IPS-20b (cell line): ENCODE data around the gene SETD6.
A peak's percentile ranks its signal among the peaks of the same experiment; 100 is the strongest.

Source experiments
- H3K27ac ChIP-seq: one replicate; pipeline ENCODE4 v1.5.1; 2013; ENCODE audit warnings: low read length
- H3K27me3 ChIP-seq: 2 replicates; pipeline ENCODE4 v1.6.1; 2013; ENCODE audit warnings: mild to moderate bottlenecking, low read length, inconsistent platforms; ENCODE audit not compliant: insufficient read depth
- H3K36me3 ChIP-seq: 2 replicates; pipeline ENCODE4 v1.6.1; 2013; ENCODE audit warnings: low read depth, mild to moderate bottlenecking, inconsistent platforms, low read length, moderate library complexity; ENCODE audit not compliant: insufficient read depth
- H3K4me1 ChIP-seq: 2 replicates; pipeline ENCODE4 v1.6.1; 2013; ENCODE audit warnings: mild to moderate bottlenecking, control low read depth, inconsistent platforms, low read length, moderate library complexity; ENCODE audit not compliant: insufficient read depth
- H3K4me3 ChIP-seq: 2 replicates; pipeline ENCODE4 v1.5.1; 2013; ENCODE audit warnings: mild to moderate bottlenecking, low read length, inconsistent platforms
- H3K9ac ChIP-seq: 2 replicates; pipeline ENCODE4 v1.6.1; 2013; ENCODE audit warnings: low read depth, mild to moderate bottlenecking, inconsistent platforms, low read length, moderate library complexity
- H3K9me3 ChIP-seq: 2 replicates; pipeline ENCODE4 v1.6.1; 2013; ENCODE audit warnings: mild to moderate bottlenecking, low read depth, low read length, inconsistent platforms; ENCODE audit not compliant: insufficient read depth

SETD6 gene

DNA sequence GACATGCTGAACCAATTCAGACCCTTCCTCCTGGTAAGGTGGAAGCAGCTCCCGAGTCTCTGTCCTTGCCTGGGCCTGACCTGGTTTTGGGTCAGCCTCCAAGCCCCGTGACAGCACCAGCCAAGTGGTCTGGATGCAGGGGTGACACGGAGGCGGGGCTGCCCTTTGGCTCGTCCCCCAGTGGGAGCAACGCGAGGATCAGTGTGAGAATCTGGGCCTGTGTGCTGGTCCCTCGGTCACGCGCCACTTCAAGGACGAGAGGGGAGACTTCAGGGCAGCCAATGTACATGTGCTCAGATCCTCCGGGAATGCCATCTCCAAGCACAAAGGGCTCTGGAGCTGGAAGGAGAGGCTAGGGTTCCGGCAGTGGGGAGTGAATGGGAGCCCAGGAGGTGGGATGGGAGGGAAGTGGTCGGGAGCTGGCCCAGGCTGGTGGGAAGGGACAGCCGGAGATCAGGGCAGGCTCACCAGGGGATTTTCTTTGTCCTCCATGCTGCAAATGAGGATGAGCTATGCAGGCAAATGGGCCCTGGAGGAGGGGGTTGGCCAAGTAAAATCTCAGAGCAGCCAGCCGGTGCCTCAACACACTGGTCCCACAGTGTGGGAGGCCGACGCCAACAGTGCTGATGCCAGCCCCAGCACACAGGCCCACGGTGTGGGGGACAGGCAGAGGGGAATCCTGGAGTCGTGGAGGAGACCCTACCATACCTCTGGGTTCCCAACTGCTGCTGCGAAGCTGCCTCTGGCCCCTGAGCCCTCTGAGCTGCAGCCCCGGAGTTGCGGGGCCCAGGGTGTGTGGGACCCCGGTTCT, 19.6 kb upstream of the SETD6 start:
- peak overlapping the region; percentile 27; the same call in 1 of the 2 replicates for H3K4me3 ChIP-seq
- H3K9me3 ChIP-seq: no peaks in the 10 kb centered on the region
- H3K9ac ChIP-seq: peak overlapping the region; percentile 34; the same call in 1 of the 2 replicates

DNA sequence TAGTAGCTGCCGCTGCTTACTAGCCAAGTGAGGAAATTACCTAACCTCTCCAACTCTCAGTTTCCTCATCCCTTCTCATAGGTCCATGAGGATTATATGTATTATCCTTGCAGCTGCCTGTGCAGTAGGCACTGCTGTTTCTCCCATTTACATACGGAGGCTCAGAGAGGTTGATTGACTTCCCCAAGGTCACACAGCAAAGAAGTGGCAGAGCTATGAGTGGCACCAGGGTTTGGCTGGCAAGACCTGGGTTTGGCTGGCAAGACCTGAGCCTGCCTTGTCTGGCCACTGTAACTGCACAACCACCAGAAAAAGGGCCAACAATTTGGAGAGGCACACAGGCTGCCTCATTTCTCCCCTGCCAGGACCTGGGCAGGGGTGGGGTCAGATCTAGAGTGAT, 17.8 kb upstream of the SETD6 start:
- Histone ChIP-seq H3K27me3 (peaks cover 50% of the 10 kb centered on the region), H3K9me3 (no peaks in the 10 kb centered on the region), H3K36me3 (no peaks in the 10 kb centered on the region)

More for the DNA sequence above, 19.6 kb upstream of the SETD6 start:
- Histone ChIP-seq H3K27ac (no peak overlapping the region), H3K36me3 (no peaks in the 10 kb centered on the region), H3K4me1 (peaks cover 2% of the 10 kb centered on the region; the same call in 1 of the 2 replicates), H3K27me3 (peaks cover 42% of the 10 kb centered on the region)

DNA sequence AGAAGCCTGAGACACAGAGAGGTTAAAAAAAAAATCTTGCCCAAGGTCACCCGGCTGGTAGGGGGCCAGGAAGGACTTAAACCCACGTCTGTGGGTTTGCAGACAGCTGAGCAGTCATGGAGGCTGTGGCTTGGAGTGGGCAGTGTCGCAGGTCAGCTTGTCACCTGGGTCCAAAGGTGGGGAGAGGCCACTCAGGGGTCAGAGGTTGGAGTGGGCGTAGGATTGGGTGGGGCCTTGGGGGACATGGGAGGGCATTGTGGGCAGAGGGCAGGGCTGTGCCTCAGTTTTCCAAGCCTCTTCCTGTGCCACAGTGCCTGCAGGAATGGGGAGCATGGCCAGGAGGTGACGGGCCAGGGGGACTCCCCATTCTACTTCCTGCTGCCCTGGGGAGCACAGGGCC, 17.4 kb upstream of the SETD6 start:
- H3K36me3 ChIP-seq: no peaks in the 10 kb centered on the region
- H3K9ac ChIP-seq: no peak overlapping the region
- H3K9me3 ChIP-seq: no peaks in the 10 kb centered on the region
- peaks cover 2% of the 10 kb centered on the region; the same call in 1 of the 2 replicates for H3K4me1 ChIP-seq
- no peak overlapping the region for H3K4me3 ChIP-seq
- peaks cover 55% of the 10 kb centered on the region for H3K27me3 ChIP-seq
- no peak overlapping the region for H3K27ac ChIP-seq

More for the DNA sequence above, 17.8 kb upstream of the SETD6 start:
- H3K9ac ChIP-seq: no peak overlapping the region
- H3K4me3 ChIP-seq: no peak overlapping the region
- H3K27ac ChIP-seq: no peak overlapping the region
- H3K4me1 ChIP-seq: peaks cover 2% of the 10 kb centered on the region; the same call in 1 of the 2 replicates

DNA sequence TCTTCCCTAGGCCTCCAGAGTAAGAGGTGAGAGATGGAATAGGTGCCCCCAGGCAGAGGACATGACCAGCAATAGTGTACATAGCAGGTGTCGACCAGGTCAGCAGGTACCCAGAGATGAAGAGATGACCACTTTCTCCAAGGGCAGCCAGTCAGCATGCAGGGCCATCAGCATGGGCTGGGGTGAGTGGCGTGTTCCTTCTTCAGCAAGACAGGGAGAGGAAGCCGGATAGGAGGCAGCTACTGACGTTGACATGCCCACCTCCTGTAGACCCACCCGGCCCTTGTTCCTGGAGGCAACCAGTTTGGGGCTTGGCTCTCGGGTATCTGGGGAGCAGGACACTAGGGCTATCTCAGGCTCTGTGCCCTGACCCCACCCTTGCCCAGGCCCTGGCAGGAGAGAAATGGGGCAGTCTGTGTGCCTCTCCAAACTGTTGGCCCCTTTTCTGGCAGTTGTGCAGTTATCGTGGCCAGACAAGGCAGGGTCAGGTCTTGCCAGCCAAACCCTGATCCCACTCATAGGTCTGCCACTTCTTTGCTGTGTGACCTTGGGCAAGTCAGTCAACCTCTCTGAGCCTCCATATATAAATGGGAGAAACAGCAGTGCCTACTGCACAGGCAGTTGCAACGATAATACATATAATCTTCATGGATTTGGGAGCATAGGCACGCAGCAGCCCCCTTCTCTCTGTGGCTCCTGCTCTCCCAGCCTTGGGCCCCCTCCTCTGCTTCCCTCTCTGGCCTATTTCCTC, 16.8 kb upstream of the SETD6 start:
- Histone ChIP-seq H3K9ac (no peak overlapping the region), H3K36me3 (no peaks in the 10 kb centered on the region), H3K27me3 (peaks cover 58% of the 10 kb centered on the region), H3K4me1 (peaks cover 2% of the 10 kb centered on the region; the same call in 1 of the 2 replicates), H3K27ac (no peak overlapping the region), H3K9me3 (no peaks in the 10 kb centered on the region), H3K4me3 (no peak overlapping the region)

DNA sequence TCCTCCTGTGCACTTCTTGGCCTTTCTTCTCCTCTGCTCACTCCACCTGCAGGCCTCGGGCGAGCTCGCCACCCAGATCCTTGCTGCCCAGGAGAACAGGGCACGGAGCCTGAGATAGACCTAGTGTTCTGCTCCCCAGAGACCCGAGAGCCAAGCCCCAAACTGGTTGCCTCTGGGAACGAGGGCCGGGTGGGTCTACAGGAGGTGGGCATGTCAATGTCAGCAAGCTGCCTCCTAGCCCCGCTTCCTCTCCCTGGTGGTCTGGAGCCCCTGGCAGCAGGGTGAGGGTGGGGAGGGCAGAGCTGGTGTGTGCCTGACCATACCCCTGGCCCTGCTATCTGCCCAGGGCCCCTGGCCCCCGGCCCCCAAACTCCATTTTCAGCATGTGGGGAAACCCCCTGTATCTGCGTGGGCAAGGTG, 16.2 kb upstream of the SETD6 start:
- no peaks in the 10 kb centered on the region for H3K36me3 ChIP-seq
- H3K9ac ChIP-seq: no peak overlapping the region
- H3K27ac ChIP-seq: no peak overlapping the region
- no peak overlapping the region for H3K4me3 ChIP-seq
- no peaks in the 10 kb centered on the region for H3K9me3 ChIP-seq
- peaks cover 2% of the 10 kb centered on the region; the same call in 1 of the 2 replicates for H3K4me1 ChIP-seq
- H3K27me3 ChIP-seq: peaks cover 58% of the 10 kb centered on the region

DNA sequence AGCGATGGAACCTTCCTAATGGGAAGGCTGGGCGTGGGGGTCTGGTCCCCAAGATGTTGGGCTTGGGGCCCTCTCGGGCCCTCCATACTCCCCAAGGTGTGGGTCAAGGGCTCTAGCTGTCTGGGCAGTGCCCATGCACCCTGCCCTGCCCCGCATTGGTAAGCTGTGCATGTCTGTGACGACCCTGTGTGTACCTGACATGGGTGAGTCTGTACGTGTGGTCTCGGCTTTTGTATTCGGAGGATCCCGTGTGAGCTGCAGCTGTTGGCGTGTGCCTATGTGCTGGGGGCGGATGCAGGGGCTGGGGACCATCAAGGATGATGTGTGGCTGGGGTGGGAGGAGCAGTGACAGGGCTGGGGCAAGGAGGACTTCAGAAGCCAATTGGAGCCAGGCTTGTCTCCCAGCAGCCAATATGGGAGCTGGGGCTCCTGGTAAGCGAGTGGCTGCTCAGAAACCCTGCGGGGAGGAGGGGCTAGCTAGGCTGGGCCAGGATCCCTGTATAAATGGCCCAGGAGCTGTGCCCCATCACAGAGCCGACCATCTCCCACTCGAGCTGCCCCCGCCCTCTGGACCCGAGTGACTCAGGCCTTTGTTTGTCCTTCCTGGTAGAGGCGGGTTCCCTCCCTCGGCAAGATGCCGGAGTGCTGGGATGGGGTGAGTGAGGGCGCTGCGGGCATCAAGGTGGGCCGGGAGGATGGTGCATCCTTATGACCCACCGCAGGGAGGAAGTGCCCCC, 15.5 kb upstream of the SETD6 start, which contains the start of gene NDRG4:
Gene NDRG4, plus strand, starts transcription at position 529 of the 737 bp plus-strand sequence. Its CDS starts 106 bp downstream, at position 635.
- Histone ChIP-seq H3K27me3 (peaks cover 62% of the 10 kb centered on the region), H3K36me3 (no peaks in the 10 kb centered on the region), H3K4me1 (peaks cover 2% of the 10 kb centered on the region; the same call in 1 of the 2 replicates), H3K9ac (peak within 1 kb of the TSS; percentile 77; the same call in 1 of the 2 replicates), H3K9me3 (no peaks in the 10 kb centered on the region), H3K4me3 (peak within 1 kb of the TSS; percentile 78), H3K27ac (no peak within 1 kb of the TSS)

DNA sequence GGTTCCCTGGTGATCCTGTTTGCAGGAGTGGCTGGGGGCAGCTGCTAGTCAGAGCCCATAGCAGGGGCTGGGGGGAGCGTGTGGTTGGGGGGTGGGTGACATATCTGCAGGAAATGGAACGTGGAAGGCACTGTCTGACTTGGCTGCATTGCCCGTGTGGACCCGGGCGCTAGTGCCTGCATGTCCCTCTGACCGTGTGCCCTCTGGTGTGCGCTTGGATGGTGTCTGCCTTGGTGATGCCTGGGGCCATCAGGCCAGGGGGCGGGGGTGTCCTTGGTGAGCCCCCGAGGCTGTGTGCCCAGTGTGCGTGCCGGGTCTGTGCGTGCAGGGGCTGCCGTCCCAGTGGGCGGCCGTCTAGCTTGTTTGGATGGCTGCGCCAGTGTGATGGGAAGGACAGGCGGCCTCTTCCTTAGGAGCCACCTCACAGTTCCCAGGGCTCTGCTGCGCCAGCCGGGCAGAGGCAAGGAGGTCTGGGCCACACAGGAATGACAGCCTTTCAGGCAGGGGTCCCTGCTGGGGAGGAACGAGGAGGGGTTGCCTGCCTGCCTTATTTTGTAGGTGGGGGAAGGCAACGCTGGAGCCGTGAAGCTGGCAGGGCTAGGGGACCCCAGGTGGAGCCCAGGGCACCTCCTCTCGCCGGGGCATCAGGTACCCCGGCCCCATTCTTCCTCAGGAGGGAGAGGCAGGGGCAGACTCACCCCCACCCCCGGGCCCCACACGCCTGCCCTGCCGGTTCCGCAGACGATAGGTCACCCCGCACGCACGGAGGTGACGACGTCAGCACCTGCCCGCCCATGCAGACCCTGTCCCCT, 14.7 kb upstream of the SETD6 start:
- Histone ChIP-seq H3K4me3 (peak overlapping the region; percentile 78), H3K27ac (no peak overlapping the region), H3K27me3 (peaks cover 62% of the 10 kb centered on the region), H3K9me3 (no peaks in the 10 kb centered on the region), H3K4me1 (no peaks in the 10 kb centered on the region; the same call in 1 of the 2 replicates), H3K9ac (peak overlapping the region; percentile 77; the same call in 1 of the 2 replicates), H3K36me3 (no peaks in the 10 kb centered on the region)

DNA sequence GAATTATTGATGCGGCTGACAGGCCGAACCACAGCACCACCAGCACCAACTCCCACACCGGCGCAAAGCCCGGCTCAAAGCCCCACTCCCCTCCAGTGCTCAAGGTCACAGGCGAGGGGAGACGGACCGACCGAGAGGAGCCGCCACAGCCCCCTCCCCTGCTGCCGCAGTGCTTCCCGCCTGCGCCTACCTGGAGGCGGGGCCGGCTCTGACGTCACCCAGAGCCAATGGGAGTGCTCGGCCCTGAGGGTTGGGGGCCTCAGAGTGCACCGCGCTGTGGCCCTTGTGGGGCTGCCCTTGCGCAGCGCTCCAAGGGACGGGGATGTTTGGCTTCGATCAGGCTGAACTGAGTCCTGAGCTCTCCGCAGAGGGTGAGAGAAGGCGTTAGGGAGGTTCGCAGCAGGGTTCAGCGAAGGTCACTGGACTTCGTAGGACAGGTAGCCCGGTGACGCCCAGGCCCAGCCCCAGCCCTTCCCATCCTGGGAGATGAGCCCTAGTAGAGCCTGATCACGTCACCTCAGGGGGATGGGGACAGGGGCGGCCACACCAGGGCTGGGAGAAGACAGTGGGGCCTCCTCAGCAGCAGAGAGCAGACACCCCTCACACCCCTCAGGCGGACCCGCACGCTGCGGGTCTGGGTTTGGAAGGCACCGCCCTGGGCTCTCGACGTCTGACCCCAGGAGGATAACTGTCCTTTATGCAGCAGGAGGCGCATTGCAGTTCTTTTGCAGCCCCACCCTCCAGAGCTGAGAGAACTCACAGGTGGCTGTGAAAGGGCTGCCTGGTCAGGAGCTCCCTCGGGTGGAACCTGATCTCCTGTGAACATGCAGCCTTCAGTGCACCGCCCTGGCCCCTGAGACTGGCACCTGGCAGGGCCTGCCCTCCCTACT, 13.8 kb upstream of the SETD6 start:
- Histone ChIP-seq H3K36me3 (no peaks in the 10 kb centered on the region), H3K9me3 (no peaks in the 10 kb centered on the region), H3K4me1 (no peaks in the 10 kb centered on the region; the same call in 1 of the 2 replicates), H3K4me3 (peak overlapping the region; percentile 78), H3K27me3 (peaks cover 60% of the 10 kb centered on the region), H3K9ac (peak overlapping the region; percentile 77; the same call in 1 of the 2 replicates), H3K27ac (no peak overlapping the region)

DNA sequence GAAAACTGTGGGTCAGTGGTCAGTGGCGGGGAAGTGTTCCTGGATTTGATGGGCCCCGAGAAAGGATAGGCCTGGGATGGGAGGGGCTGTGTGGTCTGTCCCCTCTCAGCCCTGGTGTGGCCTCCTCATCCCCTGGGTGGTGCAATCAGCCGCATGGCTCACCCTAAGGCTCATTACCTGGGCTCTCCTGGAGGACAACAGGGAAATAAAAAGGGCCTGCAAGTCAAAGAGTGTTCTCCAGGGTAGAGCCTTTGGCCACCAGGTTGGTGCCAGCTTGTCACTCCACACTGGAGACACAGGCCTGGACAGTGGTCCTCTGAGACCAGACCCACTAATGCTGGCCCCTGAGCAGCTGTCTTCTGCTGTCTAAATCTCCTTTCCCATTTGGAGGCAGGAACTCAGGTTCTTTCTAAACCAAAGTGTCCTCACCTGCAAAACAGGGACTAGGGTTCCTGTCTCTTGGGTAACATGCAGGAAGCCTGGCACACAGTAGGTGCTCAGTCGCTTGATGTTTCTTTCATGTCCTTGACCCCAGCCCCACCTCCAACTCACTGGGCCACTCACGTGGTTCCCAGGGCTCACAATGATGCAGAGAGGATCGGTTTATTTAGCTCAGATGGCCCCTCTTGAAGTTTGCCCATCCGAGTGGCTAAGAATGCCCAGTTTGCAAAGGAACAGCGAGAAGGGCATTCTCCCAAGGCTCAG, 12.9 kb upstream of the SETD6 start:
- no peaks in the 10 kb centered on the region for H3K36me3 ChIP-seq

More for the DNA sequence above, 12.9 kb upstream of the SETD6 start:
- peak overlapping the region; percentile 78; the same call in 1 of the 2 replicates for H3K4me3 ChIP-seq
- H3K4me1 ChIP-seq: no peaks in the 10 kb centered on the region; the same call in 1 of the 2 replicates
- peaks cover 53% of the 10 kb centered on the region for H3K27me3 ChIP-seq
- no peak overlapping the region; the same call in 1 of the 2 replicates for H3K9ac ChIP-seq
- no peak overlapping the region for H3K27ac ChIP-seq
- no peaks in the 10 kb centered on the region for H3K9me3 ChIP-seq
